Activated CD8-positive, alpha-beta memory T cell treated with anti-CD3 and anti-CD28 coated beads for 24 hours (primary cell): Measurements from ENCODE around the gene DGCR8.
A peak's percentile ranks its signal among the peaks of the same experiment; 100 is the strongest.

Experiments
- DNase-seq: peaks from one replicate; pipeline ENCODE4 v3.0.0-alpha.2; 2020

Gene DGCR8

GRCh38 chr22:20111689-20112622, 31.9 kb downstream of the DGCR8 start:
- DNase-seq, result peak; percentile 69

DNA sequence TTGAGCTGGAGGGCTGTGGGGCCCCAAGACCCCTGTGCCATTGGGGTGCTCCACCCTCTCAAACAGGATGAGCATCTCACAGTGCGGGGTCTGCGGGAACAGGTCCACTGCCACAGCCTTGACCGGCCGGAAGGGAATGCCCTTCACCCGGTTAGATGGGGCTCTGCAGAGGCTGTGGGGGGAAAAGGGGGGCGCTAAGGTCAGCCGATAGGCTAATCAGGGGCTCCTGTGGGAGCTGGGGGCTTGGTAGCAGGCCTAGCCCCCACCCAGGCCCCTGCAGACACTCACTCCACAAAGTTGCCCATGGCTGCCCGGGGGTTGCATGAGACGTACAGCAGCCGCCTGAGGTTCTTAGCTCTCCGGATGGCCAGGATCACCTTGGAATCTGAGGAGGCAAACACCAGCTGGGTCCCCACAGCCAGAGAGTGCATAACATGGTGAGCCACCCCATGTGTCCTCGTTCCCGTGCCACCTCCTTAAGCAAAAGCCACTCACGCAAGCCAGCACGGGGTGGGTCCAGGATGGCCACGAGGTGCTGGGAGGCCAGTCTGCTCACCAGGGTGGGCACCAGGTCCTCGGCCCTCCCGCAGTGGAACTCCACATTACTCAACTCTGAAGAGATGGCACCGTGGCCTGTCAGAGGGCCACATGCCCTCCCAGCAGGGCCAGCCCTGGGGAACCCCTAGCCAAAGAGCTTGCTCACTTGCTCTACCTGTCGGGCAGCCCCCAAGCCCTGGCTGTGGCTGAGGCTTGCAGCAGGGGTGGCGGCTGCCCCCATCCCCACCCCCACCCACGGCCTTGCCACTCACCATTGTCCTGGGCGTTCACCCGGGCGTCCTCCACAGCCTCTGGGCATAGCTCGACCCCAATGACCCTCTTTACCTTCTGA, 32.8 kb downstream of the DGCR8 start:
- no peak for DNase-seq

DNA sequence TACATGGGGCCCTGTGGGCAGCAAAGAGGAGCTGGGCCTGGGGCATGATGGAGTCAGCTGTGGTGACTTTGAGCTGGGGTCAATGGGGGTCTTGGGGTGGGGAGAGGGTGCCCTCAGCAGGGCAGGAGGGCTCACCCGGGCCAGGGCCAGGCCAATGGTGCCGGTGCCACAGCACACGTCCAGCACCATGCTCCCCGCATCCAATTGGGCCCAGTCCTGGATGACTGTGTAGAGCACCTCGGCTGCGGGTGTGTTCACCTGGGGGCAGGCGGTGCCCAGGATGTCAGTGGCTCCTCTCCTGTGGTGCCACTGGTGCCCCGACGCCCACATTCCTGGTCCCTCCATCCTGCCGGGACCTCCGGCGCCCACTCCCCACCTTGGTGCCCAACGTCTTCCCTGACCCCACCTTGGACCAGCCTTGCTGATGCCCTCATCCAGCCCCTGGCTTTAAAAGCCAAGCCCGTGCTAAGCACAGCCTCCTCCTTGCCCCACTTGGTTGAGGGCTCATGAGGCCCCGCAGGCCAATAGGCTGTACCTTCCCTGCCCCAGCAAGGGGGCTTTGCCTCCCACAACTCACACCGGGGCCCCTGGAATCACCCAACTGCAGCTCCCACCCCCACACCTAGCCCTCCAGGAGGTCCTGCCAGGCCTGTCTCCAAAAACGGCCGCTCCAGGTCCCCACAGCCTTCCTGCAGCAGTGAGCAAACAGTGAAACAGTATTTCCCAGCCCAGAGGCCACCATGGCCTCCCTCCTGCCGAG, 33.7 kb downstream of the DGCR8 start:
- DNase-seq, result no peak

GRCh38 chr22:20114506-20115475, 34.8 kb downstream of the DGCR8 start:
- DNase-seq, result no peak

DNA sequence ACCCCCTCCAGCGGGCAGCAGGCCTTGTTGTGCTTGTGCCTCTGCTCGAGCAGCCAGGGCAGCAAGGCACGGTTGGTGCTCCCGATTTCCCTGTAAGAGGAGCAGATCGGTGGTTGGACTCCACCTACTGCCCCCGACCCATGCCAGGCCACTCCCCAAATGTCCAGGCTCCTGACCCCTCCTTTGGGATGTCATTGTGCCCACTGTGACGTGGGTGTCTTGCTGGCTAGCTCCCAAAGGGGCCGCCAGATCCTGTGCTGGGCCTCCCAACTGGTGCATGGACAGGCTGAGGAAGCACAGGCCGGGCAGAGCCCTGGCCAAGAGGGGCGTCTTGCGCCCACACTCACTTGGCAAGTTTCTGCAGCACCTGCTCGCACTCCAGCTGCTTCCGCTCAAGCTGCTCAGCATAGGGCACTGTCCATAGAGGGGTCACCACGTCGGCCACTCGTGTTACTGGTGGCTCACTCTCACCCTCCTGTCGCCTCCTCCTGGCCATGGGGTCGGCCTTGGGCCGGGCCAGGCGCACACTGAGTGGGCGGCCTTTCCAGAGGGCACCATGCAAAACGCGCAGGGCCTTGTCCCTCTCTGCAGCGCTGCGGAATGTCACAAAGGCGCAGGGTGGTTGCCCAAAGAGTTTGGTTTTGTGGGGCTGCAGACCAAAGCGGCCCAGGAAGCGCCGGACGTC, 35.8 kb downstream of the DGCR8 start, which contains the start of gene RANBP1:
TSS of gene RANBP1 (plus strand) at position 414 of the 685 bp plus-strand sequence. CDS start at position 495, 81 bp downstream.
- DNase-seq, result no peak

DNA sequence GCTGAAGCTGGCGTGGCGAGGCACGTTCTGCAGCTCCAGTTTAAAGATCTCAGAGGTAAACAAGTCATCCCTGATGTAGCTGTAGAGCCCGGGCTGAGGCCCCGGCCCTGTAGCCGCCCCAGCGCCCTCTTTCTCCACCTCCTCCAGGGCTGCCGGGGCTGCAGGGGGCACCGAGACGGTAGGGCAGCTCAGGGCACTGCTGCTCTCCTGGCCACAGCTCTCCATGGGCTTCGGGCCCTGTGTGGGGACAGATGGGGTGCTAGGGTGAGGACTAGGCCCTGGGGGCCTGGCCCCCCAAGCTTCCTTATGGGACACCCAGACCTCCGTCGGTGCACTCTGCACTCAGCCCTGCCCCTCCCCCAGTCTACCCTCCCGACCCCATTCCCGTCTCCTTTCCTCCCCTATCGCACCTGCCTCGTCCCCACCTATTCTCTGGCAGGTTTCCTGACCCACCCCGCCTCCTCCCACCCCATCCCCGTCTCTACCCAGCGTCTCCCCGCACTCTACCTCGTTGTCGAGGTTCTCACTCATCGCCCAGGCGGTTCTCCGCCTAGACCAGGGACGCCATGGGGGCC, 36.4 kb downstream of the DGCR8 start:
- DNase-seq, result no peak

DNA sequence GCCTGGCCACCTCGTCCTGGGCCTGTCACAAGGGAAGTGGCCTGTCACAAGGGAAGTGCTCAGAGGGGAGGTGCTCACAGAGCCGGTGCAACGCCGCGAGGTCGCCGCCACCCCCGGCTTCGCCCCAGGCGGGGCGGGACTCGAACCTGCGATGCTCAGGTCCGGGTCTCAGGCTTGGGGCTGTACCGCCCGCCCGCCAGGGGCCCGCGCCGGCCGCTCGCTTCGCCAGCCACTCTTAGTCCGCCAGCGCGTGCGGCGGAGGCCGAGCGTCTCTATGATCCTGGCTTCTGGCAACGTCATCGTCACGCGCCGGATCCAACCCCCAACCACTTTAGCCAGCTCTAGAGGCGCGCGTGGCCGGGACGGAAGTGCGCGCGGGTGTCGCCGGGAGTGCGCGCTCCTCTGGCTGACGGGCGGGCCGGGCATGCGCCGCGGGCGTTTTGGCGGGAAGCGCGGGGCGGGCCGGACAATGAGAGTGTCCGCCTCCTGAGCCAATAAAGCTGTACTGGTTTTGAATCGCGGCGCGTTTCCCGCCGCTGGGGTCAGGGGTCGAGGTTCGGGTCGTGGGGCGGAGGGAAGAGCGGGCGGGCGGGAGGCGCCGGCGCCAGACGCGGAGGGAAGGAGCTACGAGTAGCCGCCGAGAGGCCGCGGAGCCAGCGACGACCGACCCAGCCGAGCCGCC, 37.1 kb downstream of the DGCR8 start, which contains the start of gene TRMT2A:
TSS of gene TRMT2A (minus strand) at position 276 of the 682 bp plus-strand sequence. CDS start 320 bp downstream, outside the sequence.
- peak; percentile 98 for DNase-seq

DNA sequence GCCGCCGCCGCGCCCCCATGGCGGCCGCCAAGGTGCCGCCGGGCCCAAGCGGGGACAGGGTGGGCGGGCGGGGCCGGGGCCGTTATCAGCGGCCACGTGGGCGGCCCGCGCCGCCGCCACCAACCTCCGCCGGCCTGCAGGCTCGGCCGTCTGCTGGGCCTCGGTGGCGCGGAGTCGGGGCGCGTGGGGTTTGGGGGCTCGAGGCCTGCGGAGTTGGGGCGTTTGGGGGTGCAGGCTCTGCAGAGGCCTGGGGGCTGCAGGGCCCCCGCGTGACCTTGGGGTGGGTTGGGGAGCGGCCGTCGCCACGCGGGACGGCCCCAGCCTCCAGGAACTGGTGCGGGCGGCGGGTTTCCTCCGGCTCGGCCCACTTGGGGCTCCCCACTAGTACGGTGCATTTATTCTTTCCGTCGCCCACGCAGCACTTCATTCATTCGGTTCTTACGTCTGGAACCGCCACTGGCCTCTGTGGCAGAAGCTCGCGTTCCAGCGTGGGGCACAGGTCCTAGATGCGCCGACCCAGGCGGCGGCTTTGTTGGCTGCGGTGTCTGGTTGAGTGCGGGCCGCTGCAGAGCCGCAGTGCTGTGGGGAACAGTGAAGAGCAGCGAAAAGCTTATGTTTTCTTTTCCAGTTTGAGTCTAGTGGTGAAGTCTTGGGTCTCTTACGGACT, 37.7 kb downstream of the DGCR8 start:
- peak; percentile 90 for DNase-seq

GRCh38 chr22:20118300-20119020, 38.4 kb downstream of the DGCR8 start:
- no peak for DNase-seq

DNA sequence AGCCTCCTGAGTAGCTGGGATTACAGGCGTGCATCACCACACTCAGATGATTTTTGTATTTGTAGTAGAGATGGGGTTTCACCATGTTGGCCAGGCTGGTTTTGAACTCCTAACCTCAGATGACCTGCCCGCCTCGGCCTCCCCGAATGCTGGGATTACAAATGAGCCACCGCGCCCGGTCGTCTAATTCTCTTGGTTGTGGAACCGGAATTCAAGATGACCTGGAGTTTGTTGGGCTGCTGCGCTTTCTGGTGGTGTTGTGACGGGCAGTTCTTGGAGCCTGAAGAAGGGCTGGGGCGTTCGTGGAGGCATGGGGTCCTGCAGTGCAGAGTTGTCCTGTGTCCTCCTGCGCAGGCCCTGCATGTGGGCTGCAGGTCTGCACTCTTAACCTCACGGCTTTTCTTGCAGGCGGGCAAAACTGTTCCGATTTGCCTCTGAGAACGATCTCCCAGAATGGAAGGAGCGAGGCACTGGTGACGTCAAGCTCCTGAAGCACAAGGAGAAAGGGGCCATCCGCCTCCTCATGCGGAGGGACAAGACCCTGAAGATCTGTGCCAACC, 41.9 kb downstream of the DGCR8 start:
- no peak for DNase-seq

- DNase-seq, result no peak
These were observed 43.5 kb downstream of the DGCR8 start for GRCh38 chr22:20123366-20124082.

DNA sequence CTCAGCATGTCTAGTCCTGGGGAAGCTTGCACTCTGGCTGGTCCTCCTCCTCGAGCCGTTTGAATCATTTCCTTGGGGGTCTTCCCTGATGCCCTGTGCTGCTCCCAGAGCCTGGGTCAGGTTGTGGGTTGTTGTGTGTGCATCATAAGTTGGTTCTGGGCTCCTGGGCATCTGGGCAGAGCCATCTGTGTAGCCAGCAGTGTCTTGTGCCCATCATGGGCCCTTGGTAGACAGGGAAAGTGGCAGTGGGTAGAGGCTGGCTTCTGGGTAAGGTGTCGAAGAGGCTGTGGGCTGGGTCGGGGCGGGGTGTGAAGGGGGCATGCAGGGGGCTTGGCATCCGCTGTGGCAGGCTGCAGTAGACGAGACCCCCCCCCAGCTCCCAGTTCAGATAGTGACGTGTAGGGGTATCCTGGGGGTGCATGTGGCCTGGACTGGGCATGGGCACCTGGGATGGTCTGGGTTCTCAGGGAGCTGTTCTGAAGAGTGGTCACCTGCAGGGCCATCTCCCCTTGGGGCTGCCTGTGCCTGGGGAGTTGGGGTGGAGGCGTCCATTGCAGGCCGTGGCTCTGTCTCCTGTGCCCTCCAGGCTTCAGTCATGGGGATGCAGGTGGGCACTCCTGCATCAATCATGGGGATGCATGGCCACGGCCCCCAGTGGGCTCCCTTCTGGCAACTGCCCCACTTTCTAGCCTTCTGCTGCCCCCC, 44.2 kb downstream of the DGCR8 start:
- no peak for DNase-seq

- no peak for DNase-seq
These were observed 45.4 kb downstream of the DGCR8 start for GRCh38 chr22:20125201-20126174.

DNA sequence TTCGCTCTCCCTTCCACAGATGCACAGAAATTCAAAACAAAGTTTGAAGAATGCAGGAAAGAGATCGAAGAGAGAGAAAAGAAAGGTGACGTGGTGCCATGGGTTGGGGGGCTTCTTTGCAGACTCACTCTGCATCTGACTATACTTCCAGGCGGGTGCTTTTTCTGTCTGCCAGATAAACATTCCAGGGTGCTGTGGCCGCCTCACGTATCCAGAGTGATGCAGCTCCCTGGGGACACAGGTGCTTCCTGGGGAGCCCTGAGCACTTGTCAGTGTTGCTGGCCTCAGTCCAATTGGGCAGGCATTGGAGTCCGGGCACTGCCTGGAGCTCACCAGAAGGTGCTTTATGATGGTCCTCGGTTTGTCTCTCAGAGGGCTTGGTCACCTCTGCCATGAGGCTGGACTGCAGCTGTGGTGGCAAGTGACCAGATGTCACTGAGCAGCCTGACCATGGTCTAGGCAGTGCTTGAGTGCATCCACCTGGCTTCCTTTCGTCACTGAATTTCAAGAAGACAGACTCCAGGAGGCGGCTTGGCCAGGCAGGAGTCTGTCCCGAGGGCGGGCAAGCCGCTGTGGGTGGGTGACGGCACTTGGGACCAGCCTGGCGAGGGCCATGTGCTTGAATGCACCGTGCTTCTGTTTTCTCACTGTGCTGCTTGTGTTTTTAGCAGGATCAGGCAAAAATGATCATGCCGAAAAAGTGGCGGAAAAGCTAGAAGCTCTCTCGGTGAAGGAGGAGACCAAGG, 46.4 kb downstream of the DGCR8 start:
- no peak for DNase-seq
